ENCODE measurements around the gene DMRTA2.

Gene DMRTA2

GRCh38 chr1:50371749-50372148 lies 51.5 kb downstream of the DMRTA2 start:
- DNase-seq, result no peak

GRCh38 chr1:50369830-50370229 lies 53.4 kb downstream of the DMRTA2 start:
- no peak for DNase-seq

- DNase-seq, result no peak
These were observed 54.1 kb downstream of the DMRTA2 start for GRCh38 chr1:50369008-50369634.

DNA sequence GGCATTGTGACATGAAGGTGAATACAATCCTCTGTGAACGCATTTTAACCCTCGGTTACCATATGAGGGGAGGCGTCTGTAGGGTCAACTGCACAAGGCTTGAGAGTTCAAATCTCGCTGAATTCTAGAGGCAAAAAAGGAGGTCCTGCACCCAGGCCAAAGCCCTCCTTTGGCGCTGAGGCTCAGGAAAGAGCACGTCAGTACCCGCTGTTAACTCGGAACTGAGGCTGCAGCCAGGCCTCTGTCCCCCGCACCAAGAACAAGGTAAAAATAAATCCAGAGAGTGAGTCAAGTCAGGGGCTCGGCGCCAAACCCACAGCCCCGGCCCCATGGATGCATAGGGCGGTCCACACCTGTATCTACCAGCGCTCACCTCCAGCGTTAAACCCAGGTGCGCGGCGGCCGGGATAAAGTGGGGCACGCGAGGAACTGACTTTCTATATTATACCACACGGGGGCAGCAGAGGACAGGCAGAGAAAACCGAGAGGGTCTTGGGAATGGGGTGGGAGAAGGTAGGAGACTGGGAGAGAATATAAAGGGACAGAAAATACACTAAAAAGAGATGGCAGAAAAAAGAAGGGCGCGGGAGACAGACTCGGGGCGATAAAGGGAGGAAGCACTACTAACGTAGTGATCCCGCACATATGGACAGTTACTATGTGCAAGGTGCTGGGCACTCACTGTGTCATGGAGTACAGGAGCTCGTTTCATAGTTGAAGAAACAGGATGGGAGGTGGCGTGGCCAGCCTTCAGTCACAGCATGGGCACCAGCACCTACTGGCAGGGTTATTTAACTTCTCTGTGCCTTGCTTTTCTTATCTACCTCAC lies 54.9 kb downstream of the DMRTA2 start:
- DNase-seq, result no peak
